Lung microvascular endothelial cell (primary cell): ENCODE results near the gene VTI1A. TPM values are rescaled to one million over a fixed set of nuclear protein-coding genes. Genes with fewer than 3 reads are reported as not detected.
"Not testable (repeated sequence)": the region's sequence is repeated elsewhere in the genome, so short reads cannot be mapped to it uniquely, and the experiment has no call there.

ENCODE experiments used
- DNase-seq, 2 donors: peaks; one replicate each; pipeline versions ENCODE4 v3.0.0 to v3.0.0-alpha.2; 2010; ENCODE audit warnings: low read depth in 2 of 2
- total RNA-seq: library from RNA; depleted of rRNA; stranded (reverse); fragments of >200 nt; gene quantifications from 2 replicates; pipeline ENCODE4 v1.2.1, GENCODE V29; 2014

Gene VTI1A
- 11.6 and 18.8 TPM in 2 replicates for total RNA-seq

GRCh38 chr10:112446855-112447619, at the start of gene VTI1A, which contains the start of gene ZDHHC6:
VTI1A (plus strand) TSS chr10:112447215; CDS start chr10:112447374, 159 bp downstream.
ZDHHC6 (minus strand) TSS chr10:112446914; CDS start chr10:112445436, 1,478 bp downstream.
- peak; percentile 89 to 92 for DNase-seq

DNA sequence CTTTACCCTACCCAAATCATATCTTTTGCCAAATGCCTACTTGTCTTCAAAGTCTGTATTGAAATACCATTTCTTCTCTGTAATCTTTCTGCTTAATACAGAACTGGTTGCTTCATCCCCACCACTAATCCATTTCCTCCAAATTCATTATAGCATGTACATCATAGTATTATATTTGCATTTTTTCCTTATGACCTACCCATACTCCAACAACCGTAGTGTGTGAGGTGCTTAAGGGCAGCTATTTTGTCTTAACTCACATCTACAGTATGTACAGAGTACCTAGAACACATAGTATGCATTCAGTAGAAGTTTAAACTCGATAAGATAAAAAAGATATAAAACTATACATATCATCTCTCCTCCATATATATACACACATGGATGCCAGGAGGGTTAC, 49.4 kb upstream of the VTI1A start:
- no peak for DNase-seq

- DNase-seq = no peak
Observed at GRCh38 chr10:112402917-112403316, 44.1 kb upstream of the VTI1A start.

- peak; percentile 21 to 61 for DNase-seq
Observed at GRCh38 chr10:112404617-112405016, 42.4 kb upstream of the VTI1A start.

DNA sequence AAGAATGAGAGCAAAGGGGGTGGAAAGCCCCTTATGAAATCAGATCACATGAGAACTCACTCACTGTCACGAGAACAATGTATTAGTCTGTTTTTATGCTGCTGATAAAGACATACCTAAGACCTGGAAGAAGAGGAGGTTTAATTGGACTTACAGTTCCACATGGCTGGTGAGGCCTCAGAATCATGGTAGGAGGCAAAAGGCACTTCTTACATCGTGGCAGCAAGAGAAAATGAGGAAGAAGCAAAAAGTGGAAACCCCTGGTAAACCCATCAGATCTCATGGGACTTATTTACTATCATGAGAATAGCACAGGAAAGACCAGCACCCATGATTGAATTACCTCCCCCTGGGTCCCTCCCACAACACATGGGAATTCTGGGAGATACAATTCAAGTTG, 40.2 kb upstream of the VTI1A start:
- not testable (repeated sequence) for DNase-seq

GRCh38 chr10:112407696-112408095, 39.3 kb upstream of the VTI1A start:
- no peak for DNase-seq

- no peak for DNase-seq
Observed at GRCh38 chr10:112409299-112409698, 37.7 kb upstream of the VTI1A start.

GRCh38 chr10:112409755-112410154, 37.3 kb upstream of the VTI1A start:
- DNase-seq = no peak

GRCh38 chr10:112412696-112413095, 34.3 kb upstream of the VTI1A start:
- no peak for DNase-seq

DNA sequence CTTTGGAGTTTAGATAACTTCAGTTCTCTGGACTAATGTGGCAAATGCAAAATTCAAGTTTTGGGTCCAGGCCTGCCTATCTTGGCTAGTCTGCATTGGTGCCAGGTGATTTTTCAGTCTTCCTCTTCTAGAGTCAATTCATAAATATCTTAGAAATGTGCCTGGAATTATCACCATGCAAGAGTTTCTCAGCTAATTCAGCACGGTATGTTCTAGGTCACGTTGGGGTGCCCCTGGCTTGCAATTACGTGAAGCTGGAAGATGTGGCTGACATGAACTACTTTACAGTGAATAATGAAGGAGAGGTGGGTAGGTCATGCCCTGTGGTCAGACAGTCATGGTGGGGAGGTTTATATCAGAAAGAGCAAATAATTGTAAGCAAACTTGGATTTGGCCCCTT, 25.3 kb upstream of the VTI1A start:
- no peak for DNase-seq

DNA sequence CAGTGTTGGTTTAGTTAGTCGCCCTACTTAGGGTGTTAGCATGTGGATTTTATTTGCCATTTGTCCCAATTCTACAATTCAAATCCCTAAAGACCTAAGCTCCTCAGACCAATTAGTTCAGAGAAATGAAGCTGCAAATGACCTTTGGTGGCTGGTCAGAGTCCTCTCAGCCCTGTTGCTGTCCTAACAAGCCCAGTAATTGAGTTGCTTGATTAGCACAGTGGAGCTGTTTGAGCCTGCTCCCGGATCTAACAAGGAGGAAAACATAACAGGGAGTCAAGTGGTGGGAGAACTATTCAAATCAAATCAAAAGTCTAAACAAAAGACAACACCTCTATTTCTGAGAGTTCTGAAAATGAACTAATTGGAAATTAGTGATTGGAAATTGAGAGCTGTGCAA, 22.4 kb upstream of the VTI1A start:
- DNase-seq = no peak

DNA sequence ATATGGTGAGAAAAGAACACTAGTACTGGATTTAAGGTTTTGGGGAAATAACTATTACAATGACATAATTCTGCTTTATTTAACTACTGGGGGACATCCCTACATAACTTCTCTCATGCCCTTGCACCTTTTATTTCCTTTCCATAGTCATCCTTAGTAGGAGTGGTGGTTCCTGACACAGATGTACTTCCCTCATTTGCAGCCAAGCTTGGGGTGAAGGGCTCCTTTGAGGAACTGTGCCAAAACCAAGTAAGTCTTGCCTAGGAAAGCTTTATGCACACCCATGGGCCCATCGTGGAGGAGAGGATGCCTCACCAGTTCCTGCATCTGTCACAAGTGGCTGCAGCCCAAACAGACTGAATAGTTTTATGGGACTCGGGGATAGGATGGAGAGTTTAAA, 20.9 kb upstream of the VTI1A start:
- peak in 1 of 2 donors; percentile 18 for DNase-seq

DNA sequence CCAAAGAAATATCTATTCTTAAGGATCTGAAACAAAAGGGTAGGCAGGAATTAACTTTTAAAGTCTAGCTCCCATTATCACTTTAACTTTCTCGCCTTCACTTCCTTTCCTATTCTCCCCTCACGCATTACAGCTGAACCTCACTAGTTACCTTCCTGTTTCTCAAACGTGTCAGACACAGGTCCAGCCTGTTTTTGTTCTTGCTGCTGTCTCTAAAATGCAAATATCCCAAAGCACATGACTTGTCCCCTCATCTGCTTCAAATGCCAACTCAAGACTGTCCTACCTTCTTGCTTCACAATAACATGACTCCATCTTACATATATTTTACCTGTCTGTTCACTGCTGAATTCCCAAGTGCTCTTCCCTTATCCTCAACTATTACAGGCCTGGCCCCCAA, 17.9 kb upstream of the VTI1A start:
- DNase-seq = no peak

DNA sequence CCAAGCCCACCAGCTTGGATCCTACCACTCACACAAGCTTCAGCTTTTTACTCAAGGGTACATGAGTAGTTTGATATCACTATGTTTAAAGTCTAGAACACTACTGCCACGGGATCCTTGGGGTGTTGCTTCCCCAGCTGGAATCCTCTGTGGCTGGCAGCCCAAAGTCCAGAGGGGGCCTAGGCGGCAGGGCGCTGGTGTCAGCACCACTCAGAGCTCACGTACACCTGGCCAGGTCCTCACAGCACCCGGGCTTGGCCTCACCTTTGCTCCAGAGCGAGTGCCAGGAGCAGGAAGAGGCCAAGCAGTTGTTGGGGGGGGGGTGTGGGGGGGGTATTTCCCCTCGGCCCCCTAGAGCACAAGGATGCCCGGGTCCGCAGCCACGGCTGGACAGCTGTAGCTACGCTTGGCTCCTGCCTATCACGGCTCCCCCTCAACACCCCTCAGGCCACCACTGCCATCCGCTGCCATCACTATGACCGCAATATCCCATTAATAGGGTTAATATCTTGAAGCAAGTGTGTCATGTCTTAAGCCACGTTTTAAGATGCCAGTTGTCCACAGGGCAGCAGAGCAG, 17.3 kb upstream of the VTI1A start:
- DNase-seq = no peak

DNA sequence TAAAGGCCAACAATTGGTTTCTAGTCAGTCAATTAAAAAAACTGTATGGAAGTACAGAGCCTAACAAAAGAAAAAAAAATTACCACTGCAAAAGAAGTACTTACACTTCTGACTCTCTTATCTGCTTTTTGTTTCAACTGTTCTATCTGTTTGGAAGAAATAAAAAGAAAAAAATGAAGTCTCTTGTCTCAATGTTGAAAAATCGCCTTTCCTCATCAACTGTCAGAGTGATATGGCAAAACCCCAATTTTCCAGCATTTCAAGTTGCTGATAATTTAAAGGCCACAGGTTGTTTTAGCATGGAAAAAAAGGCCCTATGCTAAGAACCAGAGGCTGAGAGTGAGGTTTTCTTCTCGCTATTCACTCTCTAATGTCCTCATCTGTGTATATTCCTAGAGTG, 13.9 kb upstream of the VTI1A start:
- DNase-seq = no peak

DNA sequence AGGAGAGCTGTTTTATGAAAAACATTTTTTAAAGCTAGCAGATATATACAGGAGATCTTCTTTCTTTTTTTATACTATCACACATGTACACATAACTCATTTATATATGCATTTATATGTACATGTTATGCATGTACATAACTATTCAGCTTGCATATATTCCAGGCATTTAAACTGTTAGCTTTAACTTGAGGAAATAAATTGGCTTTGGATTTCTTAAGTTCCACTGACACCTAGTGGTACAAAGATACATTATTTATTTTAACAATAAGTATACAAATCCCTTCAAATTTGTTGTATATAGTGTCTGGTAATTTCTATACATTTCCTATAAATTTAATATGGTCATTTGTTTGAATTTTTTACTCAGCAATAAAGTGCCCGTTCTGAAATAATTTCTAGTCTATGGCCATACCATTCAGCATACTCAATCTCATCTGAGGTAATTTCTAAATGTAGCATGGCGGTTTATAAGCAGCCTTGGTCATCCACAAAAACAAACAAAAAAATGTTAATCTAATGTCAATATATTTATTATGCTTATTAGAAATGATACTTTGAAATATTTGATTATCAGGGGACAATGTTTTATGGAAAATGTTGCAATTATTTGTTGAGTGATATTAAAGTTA, 11.9 kb upstream of the VTI1A start:
- peak; percentile 64 to 72 for DNase-seq

GRCh38 chr10:112438356-112438755, 8.7 kb upstream of the VTI1A start:
- DNase-seq = no peak

DNA sequence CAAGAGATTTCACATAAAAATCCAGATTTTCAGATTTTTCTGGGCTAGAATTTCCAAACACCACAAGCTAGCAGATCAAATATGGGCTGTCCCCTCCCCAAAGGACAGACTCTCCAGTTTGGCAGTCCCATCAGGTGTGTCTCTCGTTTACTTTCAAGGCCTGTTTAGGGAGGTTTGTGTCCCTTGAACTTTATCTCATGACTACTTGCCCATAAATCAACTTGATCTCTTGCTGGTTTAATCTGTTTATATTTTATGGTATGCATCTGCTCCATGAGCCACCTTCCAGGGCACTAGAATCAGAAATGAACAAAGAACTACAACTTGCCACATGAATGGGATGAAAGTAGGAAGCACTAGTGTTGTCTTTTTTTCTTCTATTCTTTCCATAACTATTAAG, 5.5 kb upstream of the VTI1A start:
- DNase-seq = no peak

DNA sequence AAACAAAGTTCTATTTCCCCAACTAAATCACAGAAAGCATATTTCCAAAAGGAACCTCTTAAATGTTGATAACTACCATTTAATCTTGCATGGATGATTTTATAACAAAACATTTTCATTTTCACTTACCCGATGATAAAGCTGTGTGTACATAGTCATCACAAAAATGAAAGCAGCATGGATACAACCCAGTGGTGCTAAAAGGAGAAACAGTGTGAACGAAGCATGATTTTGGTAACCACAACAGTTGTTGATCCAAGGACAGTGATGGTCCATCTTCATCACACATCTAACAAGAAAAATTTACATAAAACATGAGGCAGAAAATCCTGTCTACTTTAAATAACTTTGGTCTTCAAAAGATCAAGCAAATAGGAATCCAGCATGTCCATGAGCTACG, 5.0 kb upstream of the VTI1A start:
- DNase-seq = no peak

GRCh38 chr10:112446055-112446854, 760 bp upstream of the VTI1A start:
- peak in 1 of 2 donors; percentile 42 for DNase-seq

- no peak for DNase-seq
Observed at GRCh38 chr10:112447620-112447928, 559 bp downstream of the VTI1A start.

DNA sequence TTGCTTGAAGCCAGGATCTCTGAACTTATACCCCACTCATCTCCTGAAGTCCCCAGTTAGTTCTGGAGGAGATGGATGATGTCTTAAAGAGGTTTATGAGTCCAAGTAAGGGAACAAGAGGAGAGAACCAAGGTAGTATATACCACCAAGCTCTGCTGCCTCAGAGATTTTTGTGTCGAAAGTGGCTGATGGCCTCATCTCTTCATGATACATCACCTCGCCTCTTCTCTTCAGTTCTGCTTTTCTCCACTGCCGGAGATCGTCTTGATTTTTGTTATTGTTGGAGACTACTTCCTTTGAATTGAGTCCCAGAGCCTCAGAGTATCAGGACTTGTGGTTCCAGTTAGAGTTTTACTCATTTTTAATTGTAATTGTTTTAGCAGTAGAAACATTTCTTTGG, 1.9 kb downstream of the VTI1A start:
- DNase-seq = no peak
